Epithelial cell of proximal tubule (primary cell): ENCODE measurements around the gene CHGA. TPM values are rescaled to one million over a fixed set of nuclear protein-coding genes. Genes with fewer than 3 reads are reported as not detected.

Experiments
- DNase-seq: peaks from one replicate; pipeline ENCODE4 v3.0.0-alpha.2; 2011; ENCODE audit warnings: low read depth
- H3K4me3 ChIP-seq: 2 replicates; pipeline ENCODE4 v1.5.1; 2011; ENCODE audit warnings: low read depth, mild to moderate bottlenecking, low read length
- CTCF ChIP-seq: conservative IDR thresholded peaks from 2 replicates; pipeline ENCODE4 v1.5.1; 2012; ENCODE audit warnings: low read depth, mild to moderate bottlenecking, low read length
- total RNA-seq: library from RNA; depleted of rRNA; stranded (reverse); fragments of >200 nt; gene quantifications from 2 replicates; pipeline ENCODE4 v1.2.3, GENCODE V29; 2015

CHGA gene
- total RNA-seq, 1 donor from 2014 or later = not detected

GRCh38 chr14:92917041-92917940 is 5.7 kb upstream of the CHGA start:
- no peak overlapping the region for H3K4me3 ChIP-seq
- no peak for TF ChIP-seq CTCF
- no peak for DNase-seq

- H3K4me3 ChIP-seq = no peak overlapping the region
- no peak for DNase-seq
- TF ChIP-seq CTCF = no peak
Measured at GRCh38 chr14:92917956-92918355, 5.0 kb upstream of the CHGA start.

- no peak for DNase-seq
- no peak overlapping the region for H3K4me3 ChIP-seq
- no peak for TF ChIP-seq CTCF
Measured at GRCh38 chr14:92920001-92920400, 2.9 kb upstream of the CHGA start.

GRCh38 chr14:92922155-92922735 is 705 bp upstream of the CHGA start:
- no peak for DNase-seq
- TF ChIP-seq CTCF = no peak
- no peak overlapping the region for H3K4me3 ChIP-seq

- DNase-seq = no peak
- H3K4me3 ChIP-seq = no peak overlapping the region
- no peak for TF ChIP-seq CTCF
Measured at GRCh38 chr14:92923744-92924103, 774 bp downstream of the CHGA start.

- no peak for DNase-seq
- no peak for TF ChIP-seq CTCF
- no peak overlapping the region for H3K4me3 ChIP-seq
Measured at GRCh38 chr14:92924247-92924646, 1.3 kb downstream of the CHGA start.
